ENCODE measurements around the gene TOMM6.

GRCh38 chr6:41768545-41769308 lies 18.8 kb upstream of the TOMM6 start:
- TF ChIP-seq, protein P1, sequence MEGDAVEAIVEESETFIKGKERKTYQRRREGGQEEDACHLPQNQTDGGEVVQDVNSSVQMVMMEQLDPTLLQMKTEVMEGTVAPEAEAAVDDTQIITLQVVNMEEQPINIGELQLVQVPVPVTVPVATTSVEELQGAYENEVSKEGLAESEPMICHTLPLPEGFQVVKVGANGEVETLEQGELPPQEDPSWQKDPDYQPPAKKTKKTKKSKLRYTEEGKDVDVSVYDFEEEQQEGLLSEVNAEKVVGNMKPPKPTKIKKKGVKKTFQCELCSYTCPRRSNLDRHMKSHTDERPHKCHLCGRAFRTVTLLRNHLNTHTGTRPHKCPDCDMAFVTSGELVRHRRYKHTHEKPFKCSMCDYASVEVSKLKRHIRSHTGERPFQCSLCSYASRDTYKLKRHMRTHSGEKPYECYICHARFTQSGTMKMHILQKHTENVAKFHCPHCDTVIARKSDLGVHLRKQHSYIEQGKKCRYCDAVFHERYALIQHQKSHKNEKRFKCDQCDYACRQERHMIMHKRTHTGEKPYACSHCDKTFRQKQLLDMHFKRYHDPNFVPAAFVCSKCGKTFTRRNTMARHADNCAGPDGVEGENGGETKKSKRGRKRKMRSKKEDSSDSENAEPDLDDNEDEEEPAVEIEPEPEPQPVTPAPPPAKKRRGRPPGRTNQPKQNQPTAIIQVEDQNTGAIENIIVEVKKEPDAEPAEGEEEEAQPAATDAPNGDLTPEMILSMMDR (conservative IDR thresholded peaks at IDR 0.05): no peak
- no peak for TF ChIP-seq ZFX (IDR thresholded peaks at IDR 0.05)

All from C4-2B (cell line).